A549 treated with Mapracorat at 1 μM for 4 hours (cell line): ENCODE measurements around the gene LMNA. TPM values are rescaled to one million over a fixed set of nuclear protein-coding genes. Genes with fewer than 3 reads are reported as not detected.

Experiments
- total RNA-seq: library from RNA; stranded (reverse); fragments of 200-300 nt; extraction: Qiagen RNA extraction; gene quantifications from 5 replicates; pipeline ENCODE4 v1.2.3, GENCODE V29; 2022

Gene LMNA
- 612 to 781 TPM (median 765 TPM) in 5 replicates for total RNA-seq

DNA sequence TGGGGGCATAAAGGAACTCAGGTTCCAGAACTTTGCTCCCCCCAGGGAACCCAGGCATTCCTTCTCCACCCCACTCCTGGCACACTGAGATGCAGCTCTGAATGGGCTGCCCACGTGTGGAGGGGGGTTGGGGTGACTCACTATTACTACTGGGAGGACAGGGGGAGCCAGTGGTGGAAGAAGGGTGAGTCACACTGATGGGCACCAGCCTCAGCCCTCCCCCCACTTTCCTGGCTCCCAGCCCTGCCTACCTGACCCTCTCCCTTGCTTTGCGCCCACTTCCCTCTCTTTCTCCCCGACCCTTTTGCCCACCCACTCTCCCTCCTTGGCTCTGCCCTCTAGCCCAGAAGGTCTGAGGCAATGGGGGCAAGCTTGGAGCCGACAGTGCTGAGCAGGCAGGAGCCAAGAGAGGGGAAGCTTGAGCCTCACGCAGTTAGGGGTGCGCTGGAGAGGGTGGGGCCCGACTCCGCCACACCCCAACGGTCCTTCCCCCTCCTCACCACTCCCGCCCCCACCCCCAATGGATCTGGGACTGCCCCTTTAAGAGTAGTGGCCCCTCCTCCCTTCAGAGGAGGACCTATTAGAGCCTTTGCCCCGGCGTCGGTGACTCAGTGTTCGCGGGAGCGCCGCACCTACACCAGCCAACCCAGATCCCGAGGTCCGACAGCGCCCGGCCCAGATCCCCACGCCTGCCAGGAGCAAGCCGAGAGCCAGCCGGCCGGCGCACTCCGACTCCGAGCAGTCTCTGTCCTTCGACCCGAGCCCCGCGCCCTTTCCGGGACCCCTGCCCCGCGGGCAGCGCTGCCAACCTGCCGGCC lies at the start of gene LMNA:
TSS of gene LMNA (plus strand) at position 611 of the 818 bp plus-strand sequence. CDS start 208 bp downstream, outside the sequence.

GRCh38 chr1:156082309-156083091 lies 32.0 kb upstream of the LMNA start, which contains the start of gene MEX3A:
TSS of gene MEX3A (minus strand) at chr1:156082465. CDS start at chr1:156081998, 467 bp downstream.

GRCh38 chr1:156153362-156153761 lies 38.9 kb downstream of the LMNA start, which contains the start of gene SEMA4A:
TSS of gene SEMA4A (plus strand) at chr1:156153585. CDS start at chr1:156154579, 994 bp downstream.

Other genes with a start within 250 kb of the LMNA start
- 19.9 to 23.6 TPM (median 20.5 TPM) in 5 replicates for gene RIT1, start 203.4 kb upstream of the LMNA start, total RNA-seq
- 15.7 to 25.6 TPM (median 24.0 TPM) in 5 replicates for gene KHDC4, start 180.3 kb upstream of the LMNA start, total RNA-seq
- not detected in 5 replicates for gene RXFP4, start 173.1 kb upstream of the LMNA start, total RNA-seq
- 33.4 to 39.1 TPM (median 36.2 TPM) in 5 replicates for gene ARHGEF2, start 136.2 kb upstream of the LMNA start, total RNA-seq
- gene SSR2, start 93.8 kb upstream of the LMNA start, total RNA-seq: 250 to 268 TPM (median 263 TPM) in 5 replicates
- 32.9 to 41.6 TPM (median 39.7 TPM) in 5 replicates for gene UBQLN4, start 60.9 kb upstream of the LMNA start, total RNA-seq
- 152 to 169 TPM (median 157 TPM) in 5 replicates for gene LAMTOR2, start 59.9 kb upstream of the LMNA start, total RNA-seq
- 0.29 TPM in 1 of 5 replicates, not detected in the others for gene RAB25, start 53.6 kb upstream of the LMNA start, total RNA-seq
- 1.2 to 2.4 TPM (median 1.6 TPM) in 5 replicates for gene MEX3A, start 32.2 kb upstream of the LMNA start, total RNA-seq
- gene SEMA4A, start 38.9 kb downstream of the LMNA start, total RNA-seq: 0.33 to 0.43 TPM (median 0.38 TPM) in 5 replicates
- 26.2 to 30.0 TPM (median 26.7 TPM) in 5 replicates for gene SLC25A44, start 79.4 kb downstream of the LMNA start, total RNA-seq
- gene PMF1, start 98.3 kb downstream of the LMNA start, total RNA-seq: 57.1 to 65.8 TPM (median 61.8 TPM) in 5 replicates
- 0.21 to 0.33 TPM (median 0.25 TPM) in 3 of 5 replicates, not detected in the others for gene BGLAP, start 127.5 kb downstream of the LMNA start, total RNA-seq
- gene PAQR6, start 133.3 kb downstream of the LMNA start, total RNA-seq: 3.3 to 5.1 TPM (median 4.0 TPM) in 5 replicates
- gene SMG5, start 168.1 kb downstream of the LMNA start, total RNA-seq: 36.8 to 46.7 TPM (median 46.0 TPM) in 5 replicates
- 5.9 to 8.2 TPM (median 7.5 TPM) in 5 replicates for gene TMEM79, start 169.6 kb downstream of the LMNA start, total RNA-seq
- 35.4 to 49.9 TPM (median 47.7 TPM) in 5 replicates for gene GLMP, start 181.0 kb downstream of the LMNA start, total RNA-seq
- gene VHLL, start 184.6 kb downstream of the LMNA start, total RNA-seq: not detected in 5 replicates
- 382 to 400 TPM (median 397 TPM) in 5 replicates for gene CCT3, start 223.6 kb downstream of the LMNA start, total RNA-seq
- gene TSACC, start 223.8 kb downstream of the LMNA start, total RNA-seq: 1.6 to 3.4 TPM (median 2.1 TPM) in 5 replicates